SK-N-SH treated with all-trans-retinoic acid at 6 μM for 48 hours (cell line): Measurements from ENCODE around the gene WWTR1.

Experiments used
- PATZ1 ChIP-seq: fragments of 250-450 bp; sonication (Bioruptor Pico); IDR thresholded peaks from 2 replicates; pipeline ENCODE4 v1.8.0; 2020; ENCODE audit warnings: mild to moderate bottlenecking, moderate library complexity, borderline replicate concordance
- RARB ChIP-seq: fragments of 250-450 bp; sonication (Bioruptor Pico); IDR thresholded peaks from 2 replicates; pipeline ENCODE4 v1.8.0; 2021; ENCODE audit warnings: mild to moderate bottlenecking, moderate library complexity

- TF ChIP-seq RARB (CRISPR knock-in tag) (no peak), PATZ1 (no peak)
Observed at GRCh38 chr3:149621218-149622005, 36.4 kb downstream of the WWTR1 start.
